Neural progenitor cell (in vitro differentiated cells): ENCODE results near the gene RPP14. TPM values are rescaled to one million over a fixed set of nuclear protein-coding genes. Genes with fewer than 3 reads are reported as not detected.
A peak's percentile ranks its signal among the peaks of the same experiment; 100 is the strongest.

Source experiments
- DNase-seq: peaks from one replicate; pipeline ENCODE4 v3.0.0-alpha.2; 2016; ENCODE audit warnings: low spot score
- H2AFZ ChIP-seq: fragments of 200-600 bp; sonication (generic); replicated peaks from 2 replicates; pipeline ENCODE4 v1.6.1; 2016; ENCODE audit warnings: antibody characterized with exemption
- H3F3A ChIP-seq: fragments of 200-600 bp; sonication (generic); 2 replicates; pipeline ENCODE4 v1.6.1; 2016; ENCODE audit warnings: antibody characterized with exemption, low read depth
- H3K27ac ChIP-seq: fragments of 200-600 bp; sonication (generic); 2 replicates; pipeline ENCODE4 v1.5.1; 2016; ENCODE audit warnings: mild to moderate bottlenecking
- H3K27me3 ChIP-seq: fragments of 200-600 bp; sonication (generic); 2 replicates; pipeline ENCODE4 v1.6.1; 2016; ENCODE audit warnings: mild to moderate bottlenecking, moderate library complexity
- H3K36me3 ChIP-seq: fragments of 200-600 bp; sonication (generic); 2 replicates; pipeline ENCODE4 v1.5.1; 2016
- H3K4me1 ChIP-seq: fragments of 200-600 bp; sonication (generic); 2 replicates; pipeline ENCODE4 v1.6.1; 2016; ENCODE audit warnings: mixed run types
- H3K4me2 ChIP-seq: fragments of 200-600 bp; sonication (generic); 2 replicates; pipeline ENCODE4 v1.6.1; 2016
- H3K4me3 ChIP-seq: fragments of 200-600 bp; sonication (generic); 2 replicates; pipeline ENCODE4 v1.5.1; 2016
- H3K79me2 ChIP-seq: fragments of 200-600 bp; sonication (generic); 2 replicates; pipeline ENCODE4 v1.6.1; 2016; ENCODE audit warnings: low read depth
- H3K9ac ChIP-seq: fragments of 200-600 bp; sonication (generic); 2 replicates; pipeline ENCODE4 v1.6.1; 2016
- H3K9me3 ChIP-seq: fragments of 200-600 bp; sonication (generic); 2 replicates; pipeline ENCODE4 v1.5.1; 2016; ENCODE audit warnings: low read depth
- H4K20me1 ChIP-seq: fragments of 200-600 bp; sonication (generic); 2 replicates; pipeline ENCODE4 v1.6.1; 2016; ENCODE audit warnings: low read depth
- H3K27ac Mint-ChIP-seq: 3 replicates; pipeline ENCODE4 v1.8.0; 2021; ENCODE audit warnings: mixed read lengths
- H3K27me3 Mint-ChIP-seq: 2 replicates; pipeline ENCODE4 v1.8.0; 2022; ENCODE audit warnings: low read depth, mild to moderate bottlenecking, inconsistent platforms, moderate library complexity, mixed read lengths; ENCODE audit not compliant: insufficient read depth
- H3K36me3 Mint-ChIP-seq: 3 replicates; pipeline ENCODE4 v1.8.0; 2021; ENCODE audit warnings: mixed read lengths
- H3K4me1 Mint-ChIP-seq: 3 replicates; pipeline ENCODE4 v1.8.0; 2021; ENCODE audit warnings: mixed read lengths
- H3K4me3 Mint-ChIP-seq: 3 replicates; pipeline ENCODE4 v1.8.0; 2021; ENCODE audit warnings: mild to moderate bottlenecking, moderate library complexity, mixed read lengths
- H3K9me3 Mint-ChIP-seq: 3 replicates; pipeline ENCODE4 v1.8.0; 2020; ENCODE audit warnings: mixed read lengths
- CTCF ChIP-seq: fragments of 200-600 bp; sonication (generic); IDR thresholded peaks from 2 replicates; pipeline ENCODE4 v1.5.1; 2017; ENCODE audit warnings: antibody characterized with exemption, mild to moderate bottlenecking
- EZH2 ChIP-seq: fragments of 200-600 bp; sonication (generic); IDR thresholded peaks from 2 replicates; pipeline ENCODE4 v1.6.1; 2017; ENCODE audit warnings: antibody characterized with exemption, mild to moderate bottlenecking, moderate library complexity
- EZH2phosphoT487 ChIP-seq: fragments of 200-600 bp; sonication (generic); IDR thresholded peaks from 2 replicates; pipeline ENCODE4 v1.6.1; 2017; ENCODE audit warnings: antibody characterized with exemption
- total RNA-seq: library from RNA; depleted of rRNA; stranded (reverse); fragments of >200 nt; gene quantifications from 2 replicates; pipeline ENCODE4 v1.2.3, GENCODE V29; 2015; ENCODE audit warnings: low replicate concordance

RPP14 gene
- total RNA-seq, 1 donor from 2014 or later, result 17.8 TPM

GRCh38 chr3:58350627-58351013, 44.6 kb downstream of the RPP14 start:
- Histone ChIP-seq H3K27ac (no peak overlapping the region), H3K9me3 (no peaks in the 10 kb centered on the region), H3K4me2 (no peak overlapping the region), H3K36me3 (no peaks in the 10 kb centered on the region), H2AFZ (no peak overlapping the region), H3K4me1 (no peaks in the 10 kb centered on the region), H3K4me3 (no peak overlapping the region), H3K9ac (no peak overlapping the region), H3K27me3 (no peaks in the 10 kb centered on the region), H3F3A (no peaks in the 10 kb centered on the region), H3K79me2 (no peaks in the 10 kb centered on the region), H4K20me1 (no peaks in the 10 kb centered on the region)
- H3K4me1 Mint-ChIP-seq, result peaks cover 9% of the 10 kb centered on the region
- no peaks in the 10 kb centered on the region for H3K9me3 Mint-ChIP-seq
- peaks cover 2% of the 10 kb centered on the region for H3K36me3 Mint-ChIP-seq
- TF ChIP-seq EZH2 (no peak), CTCF (no peak), EZH2phosphoT487 (no peak)
- H3K4me3 Mint-ChIP-seq, result no peak overlapping the region
- DNase-seq, result no peak
- H3K27ac Mint-ChIP-seq, result no peak overlapping the region
- peaks cover 2% of the 10 kb centered on the region for H3K27me3 Mint-ChIP-seq

- Histone ChIP-seq H3K27ac (no peak overlapping the region), H4K20me1 (no peaks in the 10 kb centered on the region), H3K27me3 (no peaks in the 10 kb centered on the region), H3K4me1 (no peaks in the 10 kb centered on the region), H3K9ac (no peak overlapping the region), H3K79me2 (no peaks in the 10 kb centered on the region), H3K9me3 (no peaks in the 10 kb centered on the region), H3K36me3 (no peaks in the 10 kb centered on the region), H3K4me3 (no peak overlapping the region), H3F3A (no peaks in the 10 kb centered on the region), H3K4me2 (no peak overlapping the region), H2AFZ (no peak overlapping the region)
- no peak overlapping the region for H3K27ac Mint-ChIP-seq
- H3K27me3 Mint-ChIP-seq, result peaks cover 2% of the 10 kb centered on the region
- DNase-seq, result peak; percentile 8
- H3K9me3 Mint-ChIP-seq, result no peaks in the 10 kb centered on the region
- peaks cover 9% of the 10 kb centered on the region for H3K4me1 Mint-ChIP-seq
- TF ChIP-seq EZH2phosphoT487 (no peak), EZH2 (no peak), CTCF (no peak)
- H3K4me3 Mint-ChIP-seq, result peak overlapping the region; percentile 48
- H3K36me3 Mint-ChIP-seq, result peaks cover 2% of the 10 kb centered on the region
These were observed 45.9 kb downstream of the RPP14 start for GRCh38 chr3:58351920-58352319.

- Mint-ChIP-seq H3K36me3 (peaks cover 2% of the 10 kb centered on the region), H3K4me1 (peaks cover 9% of the 10 kb centered on the region), H3K27me3 (peaks cover 2% of the 10 kb centered on the region), H3K27ac (no peak overlapping the region), H3K9me3 (no peaks in the 10 kb centered on the region), H3K4me3 (no peak overlapping the region)
- no peak overlapping the region for H3K9ac ChIP-seq
- H3K9me3 ChIP-seq, result no peaks in the 10 kb centered on the region
- H3K79me2 ChIP-seq, result no peaks in the 10 kb centered on the region
- H4K20me1 ChIP-seq, result no peaks in the 10 kb centered on the region
- no peak overlapping the region for H3K27ac ChIP-seq
- H3K4me2 ChIP-seq, result no peak overlapping the region
- no peaks in the 10 kb centered on the region for H3K36me3 ChIP-seq
- H2AFZ ChIP-seq, result no peak overlapping the region
- no peak overlapping the region for H3K4me3 ChIP-seq
- no peaks in the 10 kb centered on the region for H3F3A ChIP-seq
- TF ChIP-seq EZH2 (no peak), EZH2phosphoT487 (no peak), CTCF (no peak)
- no peaks in the 10 kb centered on the region for H3K27me3 ChIP-seq
- H3K4me1 ChIP-seq, result no peaks in the 10 kb centered on the region
- DNase-seq, result no peak
These were observed 46.6 kb downstream of the RPP14 start for GRCh38 chr3:58352626-58353025.
